ENCODE results near the gene CCDC34. TPM values are rescaled to one million over a fixed set of nuclear protein-coding genes. Genes with fewer than 3 reads are reported as not detected.

Gene CCDC34
- total RNA-seq, 2 experiments from 2014 or later, result 20.8 to 38.5 TPM

GRCh38 chr11:27401833-27402316 is 38.9 kb upstream of the CCDC34 start:
- H3K36me3 ChIP-seq (ENCODE audit: insufficient read depth, low read length), result no peaks in the 10 kb centered on the region
- ChIA-PET CTCF (ENCODE audit: unreplicated experiment) (no interaction called here), POLR2A (no interaction called here)
- H2AFZ ChIP-seq (ENCODE audit: low read length), result no peak overlapping the region
- no TSS peak for BruUV-seq (replicated peaks)
- H3K4me1 ChIP-seq (ENCODE audit: insufficient read depth, low read length, poor library complexity, severe bottlenecking), result no peaks in the 10 kb centered on the region
- H3K4me2 ChIP-seq (ENCODE audit: low read length), result no peak overlapping the region
- no peak overlapping the region for H3K27ac ChIP-seq (ENCODE audit: low read depth, low read length, poor library complexity, severe bottlenecking)
- H4K20me1 ChIP-seq (ENCODE audit: insufficient read depth, low read length), result no peaks in the 10 kb centered on the region
- DNase-seq (ENCODE audit: low spot score), result no peak
- no peaks in the 10 kb centered on the region for H3K9me2 ChIP-seq (ENCODE audit: insufficient read depth, low read length)
- intact Hi-C loops (cut with micrococcal nuclease; ENCODE audit: unreplicated experiment), result no loop called here
- no peak overlapping the region for H3K4me3 ChIP-seq (ENCODE audit: low read depth, low read length, poor library complexity, severe bottlenecking)
- TF ChIP-seq EZH2phosphoT487 (IDR thresholded peaks at IDR 0.05; ENCODE audit: borderline replicate concordance, low read depth, low read length) (no peak), CTCF (conservative IDR thresholded peaks at IDR 0.05; ENCODE audit: low read length) (no peak)
- H3K79me2 ChIP-seq (ENCODE audit: insufficient read depth, low read depth, low read length), result no peaks in the 10 kb centered on the region
- H3K9me3 ChIP-seq (ENCODE audit: low read length), result no peaks in the 10 kb centered on the region

- intact Hi-C loops (cut with micrococcal nuclease; ENCODE audit: unreplicated experiment), result no loop called here
- no peaks in the 10 kb centered on the region for H4K20me1 ChIP-seq (ENCODE audit: insufficient read depth, low read length)
- H3K9me3 ChIP-seq (ENCODE audit: low read length), result no peaks in the 10 kb centered on the region
- no peak overlapping the region for H3K27ac ChIP-seq (ENCODE audit: low read depth, low read length, poor library complexity, severe bottlenecking)
- CTCF ChIA-PET (ENCODE audit: unreplicated experiment), result no interaction called here
- no peak for DNase-seq (ENCODE audit: low spot score)
- H3K4me2 ChIP-seq (ENCODE audit: low read length), result no peak overlapping the region
- no peaks in the 10 kb centered on the region for H3K9me2 ChIP-seq (ENCODE audit: insufficient read depth, low read length)
- H3K36me3 ChIP-seq (ENCODE audit: insufficient read depth, low read length), result no peaks in the 10 kb centered on the region
- TF ChIP-seq EZH2phosphoT487 (IDR thresholded peaks at IDR 0.05; ENCODE audit: borderline replicate concordance, low read depth, low read length) (no peak), CTCF (conservative IDR thresholded peaks at IDR 0.05; ENCODE audit: low read length) (no peak)
- no TSS peak for BruUV-seq (replicated peaks)
- no peak overlapping the region for H2AFZ ChIP-seq (ENCODE audit: low read length)
- POLR2A ChIA-PET, result interaction anchor here (0.8 kb wide), 1 partner anchor 13 kb away, joined by 3 read pairs; no protein-coding TSS in a partner anchor
- H3K4me3 ChIP-seq (ENCODE audit: low read depth, low read length, poor library complexity, severe bottlenecking), result no peak overlapping the region
- no peaks in the 10 kb centered on the region for H3K79me2 ChIP-seq (ENCODE audit: insufficient read depth, low read depth, low read length)
- no peaks in the 10 kb centered on the region for H3K4me1 ChIP-seq (ENCODE audit: insufficient read depth, low read length, poor library complexity, severe bottlenecking)
These were observed 38.3 kb upstream of the CCDC34 start for GRCh38 chr11:27401280-27401832.

- POLR2A ChIA-PET, result no interaction called here
- no peaks in the 10 kb centered on the region for H3K9me2 ChIP-seq (ENCODE audit: insufficient read depth, low read length)
- no TSS peak for BruUV-seq (replicated peaks)
- no peaks in the 10 kb centered on the region for H3K4me1 ChIP-seq (ENCODE audit: insufficient read depth, low read length, poor library complexity, severe bottlenecking)
- H3K9me3 ChIP-seq (ENCODE audit: low read length), result no peaks in the 10 kb centered on the region
- intact Hi-C loops (cut with micrococcal nuclease; ENCODE audit: unreplicated experiment), result no loop called here
- H3K4me3 ChIP-seq (ENCODE audit: low read depth, low read length, poor library complexity, severe bottlenecking), result no peak overlapping the region
- H3K36me3 ChIP-seq (ENCODE audit: insufficient read depth, low read length), result no peaks in the 10 kb centered on the region
- H3K27ac ChIP-seq (ENCODE audit: low read depth, low read length, poor library complexity, severe bottlenecking), result no peak overlapping the region
- no peak for DNase-seq (ENCODE audit: low spot score)
- CTCF ChIA-PET (ENCODE audit: unreplicated experiment), result no interaction called here
- TF ChIP-seq CTCF (conservative IDR thresholded peaks at IDR 0.05; ENCODE audit: low read length) (no peak), EZH2phosphoT487 (IDR thresholded peaks at IDR 0.05; ENCODE audit: borderline replicate concordance, low read depth, low read length) (no peak)
- H4K20me1 ChIP-seq (ENCODE audit: insufficient read depth, low read length), result no peaks in the 10 kb centered on the region
- H3K79me2 ChIP-seq (ENCODE audit: insufficient read depth, low read depth, low read length), result no peaks in the 10 kb centered on the region
- no peak overlapping the region for H2AFZ ChIP-seq (ENCODE audit: low read length)
- H3K4me2 ChIP-seq (ENCODE audit: low read length), result no peak overlapping the region
These were observed 35.4 kb upstream of the CCDC34 start for GRCh38 chr11:27398400-27398770.

Data from OCI-LY7 (cell line).